Retina (tissue), 1 donor: Measurements from ENCODE around the gene ARHGAP28.
"Not testable (repeated sequence)": the region's sequence is repeated elsewhere in the genome, so short reads cannot be mapped to it uniquely, and the experiment has no call there.

Experiments used
- DNase-seq: peaks from one replicate; pipeline ENCODE4 v3.0.0-alpha.2; 2016

Gene ARHGAP28

GRCh38 chr18:6878556-6879297, 149.2 kb downstream of the ARHGAP28 start:
- DNase-seq, result no peak

- no peak for DNase-seq
Measured at GRCh38 chr18:6879508-6880195, 150.1 kb downstream of the ARHGAP28 start.

GRCh38 chr18:6881034-6881820, 151.7 kb downstream of the ARHGAP28 start:
- no peak for DNase-seq

GRCh38 chr18:6882401-6882800, 152.9 kb downstream of the ARHGAP28 start:
- DNase-seq, result no peak

GRCh38 chr18:6885006-6885481, 155.5 kb downstream of the ARHGAP28 start:
- DNase-seq, result no peak

- DNase-seq, result peak; percentile 68
Measured at GRCh38 chr18:6885992-6886796, 156.7 kb downstream of the ARHGAP28 start.

- DNase-seq, result no peak
Measured at GRCh38 chr18:6886797-6887330, 157.3 kb downstream of the ARHGAP28 start.

GRCh38 chr18:6891788-6892187, 162.3 kb downstream of the ARHGAP28 start:
- no peak for DNase-seq

GRCh38 chr18:6901286-6901926, 171.9 kb downstream of the ARHGAP28 start:
- DNase-seq, result no peak

GRCh38 chr18:6917072-6917471, 187.6 kb downstream of the ARHGAP28 start:
- no peak for DNase-seq

- peak; percentile 65 for DNase-seq
Measured at GRCh38 chr18:6920099-6920955, 190.8 kb downstream of the ARHGAP28 start.

- no peak for DNase-seq
Measured at GRCh38 chr18:6921571-6921970, 192.1 kb downstream of the ARHGAP28 start.

GRCh38 chr18:6923220-6923619, 193.7 kb downstream of the ARHGAP28 start:
- no peak for DNase-seq

GRCh38 chr18:6927153-6927552, 197.6 kb downstream of the ARHGAP28 start:
- DNase-seq, result no peak

- no peak for DNase-seq
Measured at GRCh38 chr18:6928359-6928758, 198.8 kb downstream of the ARHGAP28 start.

- no peak for DNase-seq
Measured at GRCh38 chr18:6929370-6930102, 200.0 kb downstream of the ARHGAP28 start.

- DNase-seq, result no peak
Measured at GRCh38 chr18:6934859-6935258, 205.3 kb downstream of the ARHGAP28 start.

GRCh38 chr18:6938003-6938402, 208.5 kb downstream of the ARHGAP28 start:
- no peak for DNase-seq

GRCh38 chr18:6938403-6938802, 208.9 kb downstream of the ARHGAP28 start:
- not testable (repeated sequence) for DNase-seq

- DNase-seq, result no peak
Measured at GRCh38 chr18:6939972-6940371, 210.5 kb downstream of the ARHGAP28 start.
